ENCODE data around the gene CNST. TPM values are rescaled to one million over a fixed set of nuclear protein-coding genes. Genes with fewer than 3 reads are reported as not detected.

The CNST gene
- total RNA-seq, 4 donors from 2014 or later: 20.2 to 26.2 (median 24.3) TPM

- H3K4me1 ChIP-seq: no peaks in the 10 kb centered on the region
- peaks cover 20% of the 10 kb centered on the region for H3K36me3 ChIP-seq
Observed at GRCh38 chr1:246659594-246660140, 93.4 kb downstream of the CNST start.

GRCh38 chr1:246661451-246661850 is 95.2 kb downstream of the CNST start:
- H3K9me3 ChIP-seq: no peaks in the 10 kb centered on the region
- H3K27me3 ChIP-seq: no peaks in the 10 kb centered on the region
- H3K27ac ChIP-seq: no peak overlapping the region
- DNase-seq (ENCODE audit: low spot score in 2 of 2): no peak
- H3K4me3 ChIP-seq: no peak overlapping the region
- H3K36me3 ChIP-seq: peaks cover 29% of the 10 kb centered on the region
- WGBS: 82% methylated on average over 2 of the region's 2 CpGs
- no peaks in the 10 kb centered on the region for H3K4me1 ChIP-seq
- TF ChIP-seq CTCF (IDR thresholded peaks at IDR 0.05) (no peak), POLR2AphosphoS5 (IDR thresholded peaks at IDR 0.05) (no peak), EP300 (IDR thresholded peaks at IDR 0.05) (no peak), POLR2A (IDR thresholded peaks at IDR 0.05) (no peak)

More at GRCh38 chr1:246659594-246660140, 93.4 kb downstream of the CNST start:
- H3K9me3 ChIP-seq: no peaks in the 10 kb centered on the region
- H3K4me3 ChIP-seq: no peak overlapping the region
- H3K27ac ChIP-seq: no peak overlapping the region
- TF ChIP-seq CTCF (IDR thresholded peaks at IDR 0.05) (no peak), EP300 (IDR thresholded peaks at IDR 0.05) (no peak), POLR2AphosphoS5 (IDR thresholded peaks at IDR 0.05) (no peak), POLR2A (IDR thresholded peaks at IDR 0.05) (no peak)
- DNase-seq (ENCODE audit: low spot score in 2 of 2): no peak
- H3K27me3 ChIP-seq: no peaks in the 10 kb centered on the region
- WGBS: 95% methylated on average over 6 of the region's 6 CpGs

- no peak for DNase-seq (ENCODE audit: low spot score in 2 of 2)
- no peak for TF ChIP-seq POLR2AphosphoS5 (IDR thresholded peaks at IDR 0.05)
- TF ChIP-seq CTCF (IDR thresholded peaks at IDR 0.05): no peak
- no peak for TF ChIP-seq POLR2A (IDR thresholded peaks at IDR 0.05)
- no peak for TF ChIP-seq EP300 (IDR thresholded peaks at IDR 0.05)
- 97% methylated on average over 5 of the region's 5 CpGs for WGBS
- no peak overlapping the region for H3K4me3 ChIP-seq
- no peak overlapping the region for H3K27ac ChIP-seq
- no peaks in the 10 kb centered on the region for H3K27me3 ChIP-seq
- no peaks in the 10 kb centered on the region for H3K9me3 ChIP-seq
- H3K36me3 ChIP-seq: peaks cover 16% of the 10 kb centered on the region
- H3K4me1 ChIP-seq: no peaks in the 10 kb centered on the region
Observed at GRCh38 chr1:246667773-246668172, 101.5 kb downstream of the CNST start.

GRCh38 chr1:246669659-246670058 is 103.4 kb downstream of the CNST start:
- DNase-seq (ENCODE audit: low spot score in 2 of 2): no peak
- Histone ChIP-seq H3K9me3 (no peaks in the 10 kb centered on the region), H3K4me3 (no peak overlapping the region), H3K36me3 (peaks cover 16% of the 10 kb centered on the region), H3K4me1 (no peaks in the 10 kb centered on the region), H3K27me3 (no peaks in the 10 kb centered on the region), H3K27ac (no peak overlapping the region)
- TF ChIP-seq POLR2AphosphoS5 (IDR thresholded peaks at IDR 0.05) (no peak), POLR2A (IDR thresholded peaks at IDR 0.05) (no peak), CTCF (IDR thresholded peaks at IDR 0.05) (no peak), EP300 (IDR thresholded peaks at IDR 0.05) (no peak)
- WGBS: 94% methylated on average over 6 of the region's 6 CpGs

GRCh38 chr1:246674049-246674448 is 107.8 kb downstream of the CNST start:
- DNase-seq (ENCODE audit: low spot score in 2 of 2): no peak
- no peaks in the 10 kb centered on the region for H3K4me1 ChIP-seq
- no peaks in the 10 kb centered on the region for H3K9me3 ChIP-seq
- H3K27me3 ChIP-seq: no peaks in the 10 kb centered on the region
- no peak overlapping the region for H3K4me3 ChIP-seq
- H3K27ac ChIP-seq: no peak overlapping the region
- no peaks in the 10 kb centered on the region for H3K36me3 ChIP-seq
- TF ChIP-seq POLR2AphosphoS5 (IDR thresholded peaks at IDR 0.05): no peak
- TF ChIP-seq POLR2A (IDR thresholded peaks at IDR 0.05): no peak
- no peak for TF ChIP-seq CTCF (IDR thresholded peaks at IDR 0.05)
- TF ChIP-seq EP300 (IDR thresholded peaks at IDR 0.05): no peak
- WGBS: 91% methylated on average over 8 of the region's 8 CpGs

Measured in suprapubic skin (tissue), 4 donors.